Activated CD4-positive, alpha-beta T cell treated with anti-CD3 and anti-CD28 coated beads, Interleukin-2, amount 50 U/mL, for 16 hours (primary cell): Measurements from ENCODE around the gene SAXO2.
"Not testable (repeated sequence)": the region's sequence is repeated elsewhere in the genome, so short reads cannot be mapped to it uniquely, and the experiment has no call there.

Experiments used
- DNase-seq: peaks from one replicate; pipeline ENCODE4 v3.0.0-alpha.2; 2020

Gene SAXO2

DNA sequence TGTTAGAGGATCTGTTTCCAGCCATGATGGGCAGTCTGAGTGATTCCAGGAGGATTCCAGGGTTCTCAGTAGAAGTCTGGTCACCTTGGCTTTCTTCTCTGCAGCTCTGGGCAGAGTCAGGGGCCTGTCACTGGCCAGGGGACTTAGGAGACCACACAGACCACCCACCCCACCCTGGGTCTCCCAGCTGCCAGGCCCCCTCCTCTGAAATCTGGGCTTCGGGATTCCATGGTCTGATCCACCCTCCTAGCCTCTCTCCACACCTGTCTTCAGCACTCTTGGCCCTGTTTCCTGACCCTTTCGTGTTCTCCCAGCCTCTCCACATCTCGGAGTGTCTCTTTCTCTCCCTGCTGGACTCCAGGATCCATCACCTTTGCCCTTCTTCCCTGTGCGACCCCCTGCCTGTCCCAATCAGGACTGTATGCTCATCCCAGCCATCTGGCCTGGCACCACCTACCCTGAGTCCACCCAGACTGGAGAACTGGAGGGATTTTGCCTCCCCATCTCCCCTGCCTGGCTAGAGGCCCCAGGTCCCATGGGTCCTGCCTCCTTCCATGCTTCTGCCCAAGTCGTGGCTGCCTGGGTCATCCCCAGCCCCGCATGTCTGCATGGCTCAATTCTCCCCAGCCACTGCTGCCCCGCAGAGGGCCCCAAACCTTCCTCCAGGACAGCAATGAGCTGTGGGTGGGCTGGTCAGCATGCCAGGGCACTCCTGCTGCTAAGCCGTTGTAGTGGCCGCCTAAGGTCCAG lies 52.3 kb downstream of the SAXO2 start:
- no peak for DNase-seq

DNA sequence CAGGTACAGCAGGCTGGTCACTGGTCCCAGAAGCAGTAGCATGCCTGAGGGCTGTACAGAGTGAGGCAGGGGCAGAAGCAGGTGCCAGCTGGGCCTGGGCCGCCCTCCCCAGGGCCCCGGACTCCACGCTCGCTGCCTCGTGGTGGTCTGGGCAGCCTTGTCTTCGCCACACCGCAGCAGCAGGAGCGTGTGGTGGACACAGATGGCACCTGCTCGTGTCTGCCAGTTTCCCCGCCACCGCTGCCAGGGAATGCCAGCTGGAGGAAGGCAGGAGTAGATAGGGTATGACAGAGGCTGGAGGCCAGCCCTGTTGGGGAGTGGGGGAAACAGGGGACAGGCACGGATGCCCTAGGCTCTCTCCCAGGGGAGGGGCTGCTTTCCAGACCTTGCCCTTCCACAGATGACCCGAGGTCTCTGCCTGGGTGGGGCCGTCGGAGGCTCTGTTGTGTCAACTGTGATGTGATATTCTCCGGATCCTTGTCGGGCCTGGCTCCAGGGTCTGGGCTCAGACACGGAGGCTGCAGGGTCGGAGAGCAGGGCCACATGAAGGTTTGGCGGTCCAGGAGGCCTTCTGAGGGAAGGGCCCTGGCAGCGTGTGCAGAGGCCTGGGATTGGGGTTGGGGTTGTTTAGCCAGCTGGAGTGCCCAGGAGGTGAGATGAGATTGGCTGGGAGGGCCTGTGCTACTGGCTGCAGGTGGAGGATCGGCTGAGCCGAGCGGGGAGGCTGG lies 53.1 kb downstream of the SAXO2 start:
- DNase-seq, result no peak

DNA sequence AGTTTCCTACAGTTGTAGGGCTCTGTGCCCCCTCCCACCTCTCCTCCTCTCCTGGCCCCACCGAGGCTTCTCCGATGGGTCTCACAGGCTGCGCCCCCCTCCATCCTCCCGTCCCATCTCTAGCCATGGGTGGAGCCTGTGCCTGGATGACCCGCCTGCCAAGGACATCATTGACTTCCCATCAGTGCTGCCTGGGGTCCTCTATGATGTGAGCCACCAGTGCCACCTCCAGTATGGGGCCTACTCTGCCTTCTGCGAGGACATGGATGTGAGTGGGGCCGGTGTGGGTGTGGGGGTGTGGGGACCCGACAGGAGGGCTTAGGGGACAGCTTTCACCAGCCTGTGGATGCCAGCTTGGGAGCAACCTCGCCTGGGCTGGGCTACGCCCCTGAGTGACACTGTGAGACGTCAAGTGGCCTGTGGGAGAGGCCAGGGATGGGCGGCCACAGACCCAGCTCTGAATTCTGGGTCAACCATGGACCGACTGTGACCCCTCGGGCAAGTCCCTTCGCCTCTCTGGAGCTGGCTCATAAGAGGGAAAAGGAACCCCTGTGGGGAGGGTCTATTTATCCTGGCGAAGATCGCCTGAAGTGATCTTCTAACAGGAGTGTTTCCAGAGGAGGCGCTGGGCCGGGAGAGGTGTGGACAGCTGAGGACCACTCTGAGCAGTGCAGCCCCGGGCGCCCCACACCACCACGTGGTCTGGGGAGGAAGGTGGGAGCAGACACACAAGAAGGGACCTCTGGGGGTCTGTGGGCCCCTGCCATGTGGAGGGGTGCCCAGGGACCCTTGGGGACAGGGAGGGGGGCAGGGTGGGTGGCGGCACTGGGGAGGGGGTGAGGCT lies 53.9 kb downstream of the SAXO2 start:
- not testable (repeated sequence) for DNase-seq

DNA sequence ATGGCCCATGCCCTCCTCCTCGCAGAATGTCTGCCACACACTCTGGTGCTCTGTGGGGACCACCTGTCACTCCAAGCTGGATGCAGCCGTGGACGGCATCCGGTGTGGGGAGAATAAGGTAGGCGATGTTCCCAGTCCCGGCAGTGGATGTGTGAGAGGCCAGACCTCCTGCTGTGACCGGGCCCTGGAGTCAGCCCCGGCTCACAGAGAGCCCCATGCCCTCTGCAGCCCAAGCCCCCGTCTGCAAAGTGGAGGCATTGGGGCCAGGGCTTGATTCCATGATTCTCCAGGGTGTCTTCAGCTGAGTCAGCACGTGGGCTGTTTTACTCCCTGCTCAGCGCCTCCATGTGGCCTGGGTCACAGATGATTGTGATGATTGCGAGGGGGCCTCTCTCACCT lies 54.5 kb downstream of the SAXO2 start:
- DNase-seq, result no peak

DNA sequence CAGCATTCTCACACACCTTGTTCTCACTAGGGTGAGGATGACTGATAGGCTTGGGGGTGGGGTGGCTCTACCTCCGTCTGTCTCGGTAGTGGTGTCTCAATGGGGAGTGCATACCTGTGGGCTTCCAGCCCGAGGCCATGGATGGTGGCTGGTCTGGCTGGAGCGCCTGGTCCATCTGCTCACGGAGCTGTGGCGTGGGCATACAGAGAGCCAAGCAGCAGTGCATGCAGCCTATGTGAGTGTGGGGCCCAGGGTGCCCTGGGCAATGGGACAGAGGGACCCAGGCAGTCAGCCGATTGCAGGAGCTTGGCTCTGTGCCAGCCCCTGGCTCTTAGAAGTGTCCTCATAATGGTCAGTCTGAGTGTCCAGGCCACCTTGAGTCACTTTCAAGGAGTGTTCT lies 54.9 kb downstream of the SAXO2 start:
- DNase-seq, result not testable (repeated sequence)

DNA sequence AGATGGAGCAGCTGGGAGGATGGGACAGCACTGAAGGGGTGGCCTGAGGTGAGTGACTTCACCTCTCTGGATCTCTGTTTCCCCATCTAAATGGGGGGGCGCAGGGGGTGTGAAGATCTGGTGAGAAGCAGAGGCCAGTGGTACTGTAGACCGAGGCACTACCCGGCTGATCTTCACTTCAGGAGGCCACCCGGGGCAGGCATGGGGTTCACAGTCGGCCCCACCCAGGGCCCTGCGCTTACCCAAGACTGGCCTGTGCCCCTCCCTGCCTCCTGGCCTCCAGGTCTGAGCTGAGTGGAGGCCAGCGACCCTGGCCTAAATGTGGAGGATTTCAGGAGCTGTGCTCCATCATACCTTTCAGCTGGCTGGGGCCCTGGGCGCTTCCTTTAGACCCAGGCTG lies 55.7 kb downstream of the SAXO2 start:
- DNase-seq, result not testable (repeated sequence)

DNA sequence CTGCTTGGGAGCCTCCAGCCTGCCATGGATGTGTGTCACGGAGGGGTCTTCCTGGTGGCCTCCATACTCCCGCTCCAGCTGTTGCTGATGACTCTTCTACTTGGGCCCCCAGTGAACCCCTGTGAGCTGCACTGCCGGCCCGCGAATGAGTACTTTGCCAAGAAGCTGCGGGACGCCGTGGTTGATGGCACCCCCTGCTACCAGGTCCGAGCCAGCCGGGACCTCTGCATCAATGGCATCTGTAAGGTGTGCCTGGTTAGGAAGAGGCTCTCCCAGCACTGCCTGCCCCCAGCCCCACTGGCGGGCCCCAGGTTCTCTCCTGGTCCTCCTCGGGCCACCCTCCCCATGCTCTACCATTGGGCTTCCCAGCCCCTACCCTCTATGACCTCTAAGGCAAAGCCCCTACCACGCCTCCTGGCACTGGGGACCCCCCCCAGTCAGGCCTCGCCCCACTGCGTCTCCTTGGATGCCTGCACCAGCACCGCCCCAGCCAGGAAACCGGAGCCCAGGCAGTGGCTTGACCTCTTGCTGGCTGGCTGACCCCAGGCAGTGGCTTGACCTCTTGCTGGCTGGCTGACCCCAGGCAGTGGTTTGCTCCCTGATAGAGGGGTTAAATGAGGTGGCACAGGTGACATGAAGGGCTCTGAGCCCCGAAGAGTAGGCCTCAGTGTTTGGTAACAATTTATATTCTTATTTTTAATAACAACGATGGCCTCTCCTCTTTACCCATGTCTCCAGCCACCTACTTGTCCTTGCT lies 57.1 kb downstream of the SAXO2 start:
- not testable (repeated sequence) for DNase-seq

DNA sequence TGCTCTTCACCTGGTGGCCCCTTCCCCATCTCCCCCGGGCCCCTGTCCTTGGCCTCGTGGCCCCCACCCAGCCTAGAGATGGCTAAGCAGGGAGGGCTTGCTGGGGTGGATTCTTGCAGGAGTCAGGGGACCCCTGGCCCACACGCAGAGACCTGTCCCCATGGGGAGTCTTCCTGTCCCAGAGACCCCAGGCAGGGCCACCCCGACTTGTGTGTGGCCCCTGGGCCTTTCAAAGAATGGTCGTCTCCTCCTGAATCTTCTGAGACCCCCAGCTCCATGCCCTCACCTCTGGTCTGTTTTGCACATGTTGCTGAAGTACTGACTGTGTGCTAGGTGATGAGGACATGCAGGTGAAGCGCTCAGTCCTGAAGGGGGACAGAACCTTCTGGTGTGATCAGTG lies 58.2 kb downstream of the SAXO2 start:
- not testable (repeated sequence) for DNase-seq

DNA sequence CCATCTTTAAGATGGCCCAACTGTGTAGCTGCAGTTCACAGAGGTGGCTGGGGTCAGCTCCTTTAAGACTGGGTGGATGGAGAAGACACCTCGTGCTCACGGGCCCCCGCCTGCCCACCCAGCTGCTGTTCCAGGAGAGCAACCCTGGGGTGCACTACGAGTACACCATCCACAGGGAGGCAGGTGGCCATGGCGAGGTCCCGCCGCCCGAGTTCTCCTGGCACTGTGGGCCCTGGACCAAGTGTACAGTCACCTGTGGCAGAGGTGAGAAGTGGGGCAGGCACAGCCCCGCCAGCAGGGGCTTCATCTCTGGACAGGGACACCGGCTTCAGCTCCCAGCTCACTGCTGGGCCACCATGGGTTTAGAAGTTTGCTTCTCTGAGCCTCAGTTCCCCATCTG lies 59.9 kb downstream of the SAXO2 start:
- not testable (repeated sequence) for DNase-seq

DNA sequence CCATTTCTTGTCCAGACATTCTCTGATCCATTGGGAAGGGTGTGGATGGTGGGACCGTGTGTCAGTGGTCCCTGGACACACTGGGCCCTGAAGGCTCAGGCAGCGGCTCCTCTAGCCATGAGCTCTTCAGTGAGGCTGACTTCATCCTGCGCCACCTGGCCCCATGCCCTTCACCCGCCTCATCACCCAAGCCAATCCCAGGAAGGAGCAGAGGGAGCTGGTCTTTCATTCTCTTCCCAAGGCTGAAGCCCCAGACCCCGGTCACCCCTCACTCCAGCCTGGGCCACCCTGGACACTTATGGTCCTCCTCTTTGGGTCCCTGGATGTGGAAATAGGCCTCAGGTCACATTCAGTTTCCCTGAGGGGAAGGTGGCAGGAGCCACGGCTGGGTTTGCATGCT lies 62.2 kb downstream of the SAXO2 start:
- not testable (repeated sequence) for DNase-seq

DNA sequence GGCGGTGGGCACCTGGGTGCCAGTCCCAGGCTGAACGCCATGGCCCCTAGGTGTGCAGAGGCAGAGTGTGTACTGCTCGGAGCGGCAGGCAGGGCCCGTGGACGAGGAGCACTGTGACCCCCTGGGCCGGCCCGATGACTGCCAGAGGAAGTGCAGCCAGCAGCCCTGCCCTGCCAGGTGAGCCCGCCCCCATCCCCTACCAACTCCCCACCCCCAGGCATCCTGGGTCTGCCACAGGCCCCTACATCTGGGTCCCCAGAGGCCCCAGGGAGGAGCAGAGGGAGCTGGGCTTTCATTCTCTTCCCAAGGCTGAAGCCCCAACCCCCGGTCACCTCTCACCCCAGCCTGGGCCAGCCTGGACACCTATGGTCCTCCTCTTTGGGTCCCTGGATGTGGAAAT lies 63.0 kb downstream of the SAXO2 start:
- DNase-seq, result not testable (repeated sequence)

DNA sequence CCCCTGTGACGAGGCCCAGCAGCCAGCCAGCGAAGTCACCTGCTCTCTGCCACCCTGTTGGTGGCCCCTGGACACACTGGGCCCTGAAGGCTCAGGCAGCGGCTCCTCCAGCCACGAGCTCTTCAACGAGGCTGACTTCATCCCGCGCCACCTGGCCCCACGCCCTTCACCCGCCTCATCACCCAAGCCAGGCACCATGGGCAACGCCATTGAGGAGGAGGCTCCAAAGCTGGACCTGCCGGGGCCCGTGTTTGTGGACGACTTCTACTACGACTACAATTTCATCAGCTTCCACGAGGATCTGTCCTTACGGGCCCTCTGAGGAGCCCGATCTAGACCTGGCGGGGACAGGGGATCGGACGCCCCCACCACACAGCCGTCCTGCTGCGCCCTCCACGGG lies 64.3 kb downstream of the SAXO2 start:
- DNase-seq, result not testable (repeated sequence)

DNA sequence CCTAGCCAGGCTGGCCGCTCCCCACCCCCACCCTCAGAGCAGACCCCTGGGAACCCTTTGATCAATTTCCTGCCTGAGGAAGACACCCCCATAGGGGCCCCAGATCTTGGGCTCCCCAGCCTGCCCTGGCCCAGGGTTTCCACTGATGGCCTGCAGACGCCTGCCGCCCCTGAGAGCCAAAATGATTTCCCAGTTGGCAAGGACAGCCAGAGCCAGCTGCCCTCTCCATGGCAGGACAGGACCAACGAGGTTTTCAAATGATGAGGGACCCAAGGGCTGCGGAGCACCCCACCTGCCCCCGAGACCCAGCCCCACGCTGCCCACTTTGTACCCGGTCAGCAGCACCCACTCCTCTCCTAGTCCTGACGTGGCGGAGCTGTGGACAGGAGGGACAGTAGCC lies 64.8 kb downstream of the SAXO2 start:
- DNase-seq, result not testable (repeated sequence)

DNA sequence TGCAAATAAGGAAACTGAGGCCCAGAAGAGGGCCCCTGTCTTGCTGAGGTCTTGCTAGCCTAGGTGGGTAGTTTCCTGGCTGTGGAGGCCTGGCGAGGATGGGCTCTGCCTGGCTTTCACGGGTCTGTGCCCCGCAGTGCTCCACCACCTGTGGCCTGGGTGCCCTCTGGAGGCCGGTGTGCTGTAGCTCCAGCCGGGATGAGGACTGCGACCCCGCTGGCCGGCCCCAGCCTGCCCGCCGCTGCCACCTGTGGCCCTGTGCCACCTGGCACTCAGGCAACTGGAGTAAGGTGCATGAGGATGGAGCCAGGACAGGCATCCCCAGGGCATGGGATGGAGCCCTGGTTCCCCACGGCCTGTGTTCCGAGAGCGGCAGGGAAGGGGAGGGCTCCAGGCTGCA lies 66.4 kb downstream of the SAXO2 start:
- not testable (repeated sequence) for DNase-seq

DNA sequence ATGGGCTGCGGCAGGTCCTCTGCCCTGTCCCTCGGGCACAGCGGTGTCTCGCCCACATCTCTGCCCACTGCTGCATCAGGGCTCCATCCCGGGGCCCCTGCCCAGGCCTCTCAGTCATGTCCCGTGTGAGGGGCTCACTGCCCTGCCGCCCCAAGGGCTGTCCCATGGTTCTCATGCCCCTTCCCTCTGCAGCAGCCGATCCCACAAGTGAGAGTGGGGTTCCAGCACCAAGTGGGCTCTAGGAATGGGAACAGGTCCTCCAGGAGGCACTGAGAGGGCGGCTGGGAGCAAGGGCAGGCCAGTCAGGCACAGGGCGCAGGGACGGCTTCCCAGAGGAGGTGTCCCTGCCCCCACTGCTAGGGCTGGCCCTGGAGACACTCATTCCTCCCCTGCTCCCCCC lies 68.3 kb downstream of the SAXO2 start:
- DNase-seq, result not testable (repeated sequence)

DNA sequence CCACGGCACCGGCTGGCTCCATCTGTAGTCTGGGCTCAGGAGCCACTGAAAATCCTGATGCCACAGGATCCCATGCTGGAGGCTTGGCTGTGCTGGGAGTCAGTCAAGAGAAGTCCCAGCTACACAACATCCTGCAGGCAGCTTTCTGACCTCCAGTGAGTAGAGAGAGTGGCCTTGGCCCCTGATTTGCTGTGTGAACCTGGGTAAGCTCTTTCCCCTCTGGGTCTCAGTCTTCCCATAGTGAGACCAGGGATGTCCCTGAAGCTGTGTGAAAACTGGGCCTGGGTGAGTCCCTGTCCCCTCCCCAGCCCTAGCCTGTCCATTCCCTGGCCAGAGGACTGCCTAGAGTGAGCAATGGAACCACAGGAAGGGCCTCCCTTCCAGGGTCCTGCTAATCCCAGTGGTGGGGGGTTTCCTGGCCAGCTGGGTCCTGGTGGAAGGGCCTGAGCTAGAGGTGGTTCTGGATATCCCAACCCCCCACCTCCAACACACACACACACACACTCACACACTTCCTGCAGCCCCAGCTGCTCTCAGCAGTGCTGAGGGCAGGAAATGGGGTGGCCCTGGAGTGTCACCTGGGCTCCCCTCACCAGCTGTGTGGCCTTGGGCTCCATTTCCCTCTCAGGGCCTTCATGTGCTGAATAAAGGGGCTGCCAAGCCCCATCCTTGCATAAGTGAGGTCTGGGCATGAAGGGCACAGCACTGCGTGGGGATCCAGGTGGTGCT lies 69.1 kb downstream of the SAXO2 start:
- DNase-seq, result not testable (repeated sequence)

DNA sequence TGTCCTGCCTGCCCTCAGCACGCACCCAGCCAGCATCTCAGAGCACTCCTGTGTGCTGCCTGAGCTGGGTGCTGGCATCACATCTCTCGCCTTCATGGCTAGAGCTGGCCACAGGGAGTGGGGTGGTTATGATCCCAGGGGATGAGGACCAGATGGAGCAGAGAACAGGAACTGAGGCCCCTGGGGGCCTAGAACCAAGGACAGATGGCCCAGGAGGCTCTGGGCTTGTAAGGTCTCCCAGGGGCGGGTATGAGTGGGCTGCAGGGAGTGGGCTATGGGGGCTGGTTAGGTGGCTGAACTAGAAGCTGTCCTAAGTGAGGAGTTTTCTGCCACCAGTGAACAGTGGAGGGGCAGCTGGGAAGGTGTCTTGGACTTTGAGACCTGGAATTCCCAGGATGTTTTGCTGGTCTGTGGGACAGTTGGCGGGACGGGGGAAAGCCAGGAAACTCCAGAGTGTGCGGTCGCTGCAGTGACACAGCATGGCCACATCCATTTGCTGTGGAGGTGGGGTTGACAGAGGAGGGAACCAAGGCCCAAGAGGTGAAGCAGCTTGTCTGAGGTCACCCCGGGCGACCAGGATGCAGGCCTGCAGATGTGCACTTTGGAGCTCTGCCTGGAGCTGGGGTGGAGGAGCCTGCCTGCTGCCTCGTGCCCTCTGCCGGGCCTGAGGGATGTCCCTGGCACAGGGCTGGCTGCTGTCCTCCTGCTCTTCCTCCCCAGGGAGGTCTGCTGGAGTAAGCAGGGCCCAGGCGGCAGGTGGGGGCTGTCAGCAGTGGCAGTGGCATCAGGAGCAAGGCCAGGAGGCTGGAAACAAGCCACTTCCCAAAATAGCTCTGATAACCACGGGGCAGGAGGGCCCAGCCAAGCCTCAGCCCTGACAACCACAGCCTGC lies 70.3 kb downstream of the SAXO2 start:
- not testable (repeated sequence) for DNase-seq

DNA sequence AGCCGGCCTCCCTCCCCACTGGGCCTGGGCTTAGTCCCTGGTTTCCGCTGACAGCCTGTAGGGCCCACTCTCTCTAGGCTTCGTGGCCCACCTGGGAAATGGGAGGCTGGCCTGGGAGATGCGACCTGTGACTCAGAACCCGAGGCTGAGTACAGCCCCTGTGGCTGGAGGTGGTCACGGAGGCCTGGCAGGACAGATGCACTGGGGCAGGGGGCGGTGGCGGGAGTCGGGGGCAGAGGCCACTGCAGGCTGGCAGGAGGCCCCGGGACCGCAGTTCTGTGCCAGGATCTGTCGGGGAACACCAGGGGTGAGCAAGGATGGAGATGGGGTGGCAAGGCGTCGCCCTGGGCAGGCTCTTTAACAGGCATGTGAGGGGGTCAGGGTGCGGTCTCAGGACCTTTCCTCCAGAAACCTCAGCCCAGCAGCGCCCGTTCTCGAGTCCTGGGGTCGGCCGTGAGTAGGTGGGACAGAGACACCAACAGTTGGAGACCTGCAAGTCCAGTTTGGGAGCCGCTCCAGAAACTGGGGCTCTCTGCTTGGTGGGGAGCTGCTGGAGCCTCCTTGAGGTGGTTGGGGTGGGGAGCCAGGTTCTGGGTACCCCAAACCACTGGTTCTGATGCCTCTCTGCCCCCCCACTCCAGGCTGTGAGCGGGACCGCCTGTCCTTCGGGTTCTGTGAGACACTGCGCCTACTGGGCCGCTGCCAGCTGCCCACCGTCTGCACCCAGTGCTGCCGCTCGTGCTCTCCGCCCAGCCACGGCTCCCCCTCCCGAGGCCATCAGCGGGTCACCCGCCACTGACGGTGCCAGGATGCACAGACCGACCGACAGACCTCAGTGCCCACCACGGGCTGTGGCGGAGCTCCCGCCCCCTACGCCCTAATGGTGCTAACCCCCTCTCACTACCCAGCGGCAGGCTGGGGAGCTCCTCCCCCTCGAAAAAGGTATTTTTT lies 71.3 kb downstream of the SAXO2 start:
- DNase-seq, result not testable (repeated sequence)
